ENCODE results near the gene CASP8. TPM values are rescaled to one million over a fixed set of nuclear protein-coding genes. Genes with fewer than 3 reads are reported as not detected.

The CASP8 gene
- total RNA-seq, 4 donors from 2014 or later = 2.6 to 111 (median 20.7) TPM

DNA sequence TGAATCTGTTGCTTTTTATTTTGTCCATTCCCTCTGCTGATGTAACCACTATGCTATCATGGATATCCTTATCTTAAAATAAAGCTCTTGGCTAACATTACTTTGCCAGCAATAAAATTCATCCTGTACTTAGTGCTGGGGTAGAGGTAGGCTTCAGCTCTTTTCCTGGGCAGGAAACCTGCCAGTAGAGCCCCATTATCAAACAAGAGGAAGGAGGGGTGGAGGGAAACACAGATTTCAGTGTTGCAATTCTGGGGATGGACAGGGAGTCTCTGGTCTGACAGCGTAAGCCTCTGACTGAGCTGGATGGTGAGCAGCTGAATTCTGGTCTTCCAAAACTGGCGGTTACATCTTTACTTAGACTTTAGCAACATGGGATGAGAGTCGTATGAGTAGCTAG is 47.5 kb downstream of the CASP8 start:
- H3K4me1 ChIP-seq = no peaks in the 10 kb centered on the region
- no peak for DNase-seq
- no peaks in the 10 kb centered on the region for H3K9me3 ChIP-seq
- H3K4me3 ChIP-seq = no peak overlapping the region
- H3K27me3 ChIP-seq = no peaks in the 10 kb centered on the region
- TF ChIP-seq POLR2A (IDR thresholded peaks at IDR 0.05) = no peak
- TF ChIP-seq, protein P1, sequence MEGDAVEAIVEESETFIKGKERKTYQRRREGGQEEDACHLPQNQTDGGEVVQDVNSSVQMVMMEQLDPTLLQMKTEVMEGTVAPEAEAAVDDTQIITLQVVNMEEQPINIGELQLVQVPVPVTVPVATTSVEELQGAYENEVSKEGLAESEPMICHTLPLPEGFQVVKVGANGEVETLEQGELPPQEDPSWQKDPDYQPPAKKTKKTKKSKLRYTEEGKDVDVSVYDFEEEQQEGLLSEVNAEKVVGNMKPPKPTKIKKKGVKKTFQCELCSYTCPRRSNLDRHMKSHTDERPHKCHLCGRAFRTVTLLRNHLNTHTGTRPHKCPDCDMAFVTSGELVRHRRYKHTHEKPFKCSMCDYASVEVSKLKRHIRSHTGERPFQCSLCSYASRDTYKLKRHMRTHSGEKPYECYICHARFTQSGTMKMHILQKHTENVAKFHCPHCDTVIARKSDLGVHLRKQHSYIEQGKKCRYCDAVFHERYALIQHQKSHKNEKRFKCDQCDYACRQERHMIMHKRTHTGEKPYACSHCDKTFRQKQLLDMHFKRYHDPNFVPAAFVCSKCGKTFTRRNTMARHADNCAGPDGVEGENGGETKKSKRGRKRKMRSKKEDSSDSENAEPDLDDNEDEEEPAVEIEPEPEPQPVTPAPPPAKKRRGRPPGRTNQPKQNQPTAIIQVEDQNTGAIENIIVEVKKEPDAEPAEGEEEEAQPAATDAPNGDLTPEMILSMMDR (IDR thresholded peaks at IDR 0.05) = no peak
- no peak overlapping the region for H3K27ac ChIP-seq
- H3K36me3 ChIP-seq = no peaks in the 10 kb centered on the region
- intact Hi-C loops (cut with DNase I; ENCODE audit: low total_unique reads) = no loop called here

DNA sequence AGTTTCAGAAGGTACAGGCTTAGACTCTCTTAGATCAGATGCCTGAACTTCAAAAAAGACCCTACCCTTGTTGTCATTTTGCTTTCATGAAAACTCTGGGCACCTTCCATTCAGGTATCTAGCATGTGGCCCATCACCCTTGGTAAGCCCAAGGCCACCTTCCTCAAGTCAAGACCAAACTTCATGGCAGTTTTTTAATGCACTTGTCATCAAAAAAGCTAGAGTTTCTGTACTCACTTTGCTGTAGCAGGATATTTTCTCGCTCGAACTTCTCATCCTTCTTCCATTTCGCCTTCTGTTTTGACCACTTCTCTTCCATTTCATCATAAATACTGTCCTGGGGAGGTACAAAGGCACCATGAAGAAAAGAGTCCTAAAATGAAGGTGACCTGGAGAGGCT is 48.6 kb downstream of the CASP8 start:
- H3K4me1 ChIP-seq = no peaks in the 10 kb centered on the region
- no peaks in the 10 kb centered on the region for H3K9me3 ChIP-seq
- no peak overlapping the region for H3K27ac ChIP-seq
- intact Hi-C loops (cut with DNase I; ENCODE audit: low total_unique reads) = no loop called here
- no peak overlapping the region for H3K4me3 ChIP-seq
- TF ChIP-seq, protein P1 (IDR thresholded peaks at IDR 0.05) = no peak
- no peak for TF ChIP-seq POLR2A (IDR thresholded peaks at IDR 0.05)
- no peaks in the 10 kb centered on the region for H3K27me3 ChIP-seq
- DNase-seq = no peak
- H3K36me3 ChIP-seq = no peaks in the 10 kb centered on the region

DNA sequence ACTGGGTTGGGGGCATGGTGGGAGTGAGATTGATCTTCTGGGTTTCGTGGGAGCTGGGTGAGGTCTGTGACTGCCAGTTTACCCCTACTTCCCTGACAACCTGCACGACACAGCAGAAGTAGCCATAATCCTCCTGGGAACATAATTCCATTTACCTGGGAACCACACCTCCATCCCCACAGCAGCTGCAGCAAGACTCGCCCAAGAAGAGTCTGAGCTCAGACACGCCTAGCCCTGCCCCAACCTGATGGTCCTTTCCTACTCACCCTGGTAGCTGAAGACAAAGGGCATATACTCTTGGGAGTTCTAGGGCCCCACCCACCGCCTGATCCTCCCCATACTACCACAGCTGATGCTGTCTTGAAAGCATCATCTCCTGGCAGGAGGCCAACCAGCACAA is 53.0 kb downstream of the CASP8 start:
- intact Hi-C loops (cut with DNase I; ENCODE audit: low total_unique reads) = no loop called here
- H3K27ac ChIP-seq = no peak overlapping the region
- no peak for TF ChIP-seq POLR2A (IDR thresholded peaks at IDR 0.05)
- TF ChIP-seq, protein P1 (IDR thresholded peaks at IDR 0.05) = no peak
- H3K9me3 ChIP-seq = no peaks in the 10 kb centered on the region
- no peaks in the 10 kb centered on the region for H3K27me3 ChIP-seq
- DNase-seq = no peak
- no peaks in the 10 kb centered on the region for H3K36me3 ChIP-seq
- H3K4me3 ChIP-seq = no peak overlapping the region
- no peaks in the 10 kb centered on the region for H3K4me1 ChIP-seq

DNA sequence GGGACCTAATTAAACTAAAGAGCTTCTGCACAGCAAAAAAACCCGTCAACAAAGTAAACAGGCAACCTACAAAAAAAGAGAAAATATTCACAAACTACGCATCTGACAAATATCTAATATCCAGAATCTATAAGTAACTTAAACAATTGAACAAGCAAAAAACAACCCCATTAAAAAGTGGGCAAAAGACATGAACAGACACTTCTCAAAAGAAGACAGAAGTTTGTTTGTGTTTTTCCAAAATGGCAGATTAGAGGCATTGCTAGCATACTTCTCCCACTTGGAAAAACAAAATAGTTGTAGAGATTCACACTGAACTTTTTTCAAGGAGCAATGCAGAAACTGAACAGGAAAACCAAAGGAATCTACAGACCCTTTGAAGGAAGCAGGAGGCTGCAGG is 59.2 kb downstream of the CASP8 start:
- DNase-seq = no peak
- Histone ChIP-seq H3K4me3 (no peak overlapping the region), H3K36me3 (no peaks in the 10 kb centered on the region), H3K27me3 (no peaks in the 10 kb centered on the region), H3K9me3 (peaks cover 0 to 5% of the 10 kb centered on the region in 2 donors), H3K4me1 (no peaks in the 10 kb centered on the region), H3K27ac (no peak overlapping the region)
- intact Hi-C loops (cut with DNase I; ENCODE audit: low total_unique reads) = no loop called here
- TF ChIP-seq, protein P1 (IDR thresholded peaks at IDR 0.05) = no peak
- no peak for TF ChIP-seq POLR2A (IDR thresholded peaks at IDR 0.05)

DNA sequence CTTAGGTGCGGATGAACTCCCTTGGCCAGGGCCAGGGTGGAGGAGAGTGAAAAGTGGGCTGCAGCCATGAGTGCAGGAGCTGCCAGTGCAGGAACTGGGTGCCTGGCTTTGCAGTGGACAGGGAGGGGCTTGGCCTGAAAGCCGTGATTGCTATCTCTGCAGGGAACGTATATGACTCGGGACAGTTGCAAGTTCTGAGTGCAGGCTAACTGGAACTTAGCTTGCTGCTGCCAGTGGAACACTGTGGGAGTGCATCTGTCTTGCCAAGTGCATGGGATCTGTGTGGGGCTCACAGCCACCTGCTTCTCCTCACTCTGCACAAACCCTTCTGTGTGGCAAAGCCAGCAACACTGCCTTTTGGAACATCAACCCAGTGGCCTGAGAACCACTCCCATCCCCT is 59.9 kb downstream of the CASP8 start:
- H3K36me3 ChIP-seq = no peaks in the 10 kb centered on the region
- intact Hi-C loops (cut with DNase I; ENCODE audit: low total_unique reads) = no loop called here
- no peaks in the 10 kb centered on the region for H3K4me1 ChIP-seq
- no peak for TF ChIP-seq POLR2A (IDR thresholded peaks at IDR 0.05)
- TF ChIP-seq, protein P1 (IDR thresholded peaks at IDR 0.05) = no peak
- H3K27me3 ChIP-seq = no peaks in the 10 kb centered on the region
- no peak for DNase-seq
- H3K4me3 ChIP-seq = no peak overlapping the region
- H3K9me3 ChIP-seq = peaks cover 0 to 5% of the 10 kb centered on the region in 2 donors
- no peak overlapping the region for H3K27ac ChIP-seq
